Epithelial cell of esophagus (primary cell): ENCODE results near the gene ARHGEF28.

Experiments used
- DNase-seq: peaks from one replicate; pipeline ENCODE4 v3.0.0; 2010; ENCODE audit warnings: low read depth
- H3K4me3 ChIP-seq: 2 replicates; pipeline ENCODE4 v1.5.1; 2011; ENCODE audit warnings: mild to moderate bottlenecking, low read length, control low read depth
- CTCF ChIP-seq: IDR thresholded peaks from 2 replicates; pipeline ENCODE4 v1.5.1; 2011; ENCODE audit warnings: low read depth, mild to moderate bottlenecking, low read length, control low read depth, inconsistent platforms; ENCODE audit not compliant: insufficient read depth; ENCODE audit errors: missing control alignments

The ARHGEF28 gene

GRCh38 chr5:73943397-73943796 lies 317.4 kb downstream of the ARHGEF28 start:
- TF ChIP-seq CTCF, result no peak
- no peak overlapping the region for H3K4me3 ChIP-seq

GRCh38 chr5:73944581-73944980 lies 318.6 kb downstream of the ARHGEF28 start:
- no peak for TF ChIP-seq CTCF
- no peak for DNase-seq
- no peak overlapping the region for H3K4me3 ChIP-seq

More at GRCh38 chr5:73943397-73943796, 317.4 kb downstream of the ARHGEF28 start:
- DNase-seq, result no peak

DNA sequence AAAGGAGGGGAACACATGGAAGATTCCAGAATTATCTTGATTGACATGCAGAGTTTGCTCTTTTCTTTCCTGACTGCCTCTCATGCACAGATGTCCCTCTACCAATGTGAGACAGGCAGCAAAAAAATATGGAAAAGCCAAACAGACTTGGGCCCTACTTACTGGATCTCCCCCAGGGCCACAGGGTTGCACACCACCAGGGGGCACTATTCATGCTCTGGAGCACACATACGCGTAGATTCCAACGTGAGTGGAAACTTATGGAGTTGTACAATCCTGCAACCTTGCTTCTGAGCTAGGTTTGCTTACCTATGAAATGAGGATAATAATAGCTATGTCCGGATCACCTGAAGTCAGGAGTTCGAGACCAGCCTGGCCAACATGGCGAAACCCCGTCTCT lies 319.5 kb downstream of the ARHGEF28 start:
- TF ChIP-seq CTCF, result peak; percentile 25
- no peak overlapping the region for H3K4me3 ChIP-seq
- DNase-seq, result no peak

GRCh38 chr5:73946278-73946677 lies 320.3 kb downstream of the ARHGEF28 start:
- no peak for TF ChIP-seq CTCF
- DNase-seq, result no peak
- H3K4me3 ChIP-seq, result no peak overlapping the region

DNA sequence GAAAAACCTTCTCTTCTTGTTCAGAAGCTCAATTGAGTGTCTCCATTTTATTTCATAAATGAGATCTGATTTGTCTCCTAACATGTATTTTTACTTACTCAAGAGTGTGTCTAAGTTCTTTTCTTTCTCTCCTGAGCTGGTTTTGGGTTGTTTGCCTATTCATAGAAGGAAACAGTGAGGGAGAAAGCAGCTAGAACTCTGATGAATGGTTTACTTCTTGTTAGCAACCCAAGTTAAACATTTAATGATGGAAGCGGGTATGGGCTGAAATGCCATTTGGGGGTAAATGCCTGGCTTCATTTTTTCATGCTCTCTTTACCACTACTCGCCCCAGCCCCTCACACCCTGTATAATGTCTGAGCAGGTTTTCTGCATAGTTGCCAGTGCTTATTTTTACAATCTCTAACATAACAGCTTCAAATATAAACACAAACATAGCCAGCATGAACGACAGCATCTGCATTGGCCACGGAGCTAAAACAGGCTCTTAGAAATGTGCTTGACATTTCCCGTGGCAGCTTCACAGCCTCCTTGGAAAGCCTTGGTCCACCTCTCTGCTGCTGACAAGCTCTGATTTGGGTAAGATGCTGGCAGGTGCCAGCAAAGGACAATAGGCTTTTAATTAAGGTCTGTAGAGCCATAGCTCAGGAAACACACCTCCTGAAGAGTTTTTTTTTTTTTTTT lies 321.1 kb downstream of the ARHGEF28 start:
- H3K4me3 ChIP-seq, result no peak overlapping the region
- DNase-seq, result no peak
- no peak for TF ChIP-seq CTCF

GRCh38 chr5:73947906-73948640 lies 322.1 kb downstream of the ARHGEF28 start:
- DNase-seq, result no peak
- no peak overlapping the region for H3K4me3 ChIP-seq
- TF ChIP-seq CTCF, result no peak

DNA sequence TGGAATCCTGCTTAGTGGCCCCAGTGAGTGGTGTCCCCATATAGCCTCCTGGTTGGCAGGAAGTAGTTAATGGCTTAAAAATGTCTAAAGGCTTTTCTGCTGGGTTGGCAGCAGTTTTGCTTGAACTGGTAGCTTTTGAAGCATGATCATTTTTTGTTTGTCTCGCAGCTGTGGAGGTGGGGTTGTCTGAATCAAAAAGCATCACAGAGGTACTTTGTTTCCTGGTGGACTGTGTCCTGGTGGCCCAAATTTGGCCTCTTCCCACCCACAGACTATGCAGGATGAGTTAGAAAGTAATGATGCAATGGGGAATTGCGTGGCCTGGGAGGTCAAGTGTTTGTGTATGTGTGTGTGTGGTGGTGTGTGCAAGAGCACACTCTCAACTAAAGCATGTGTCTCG lies 322.7 kb downstream of the ARHGEF28 start:
- no peak for TF ChIP-seq CTCF
- DNase-seq, result peak; percentile 16
- no peak overlapping the region for H3K4me3 ChIP-seq
